ENCODE measurements around the gene ANKH.

GRCh38 chr5:14700478-14701436 is 170.8 kb downstream of the ANKH start:
- no peak for TF ChIP-seq EZH2 (IDR thresholded peaks at IDR 0.05; ENCODE audit: low read depth)
- no peak for TF ChIP-seq CTCF (conservative IDR thresholded peaks at IDR 0.05)
